Activated naive CD4-positive, alpha-beta T cell treated with anti-CD3 and anti-CD28 coated beads, Interleukin-2, amount 50 U/mL, for 24 hours (primary cell): ENCODE data around the gene CD300LB.

Experiments
- H3K27ac Mint-ChIP-seq: one replicate; pipeline ENCODE4 v1.8.0; 2021; ENCODE audit warnings: mild to moderate bottlenecking, mixed read lengths
- H3K27me3 Mint-ChIP-seq: one replicate; pipeline ENCODE4 v1.8.0; 2021; ENCODE audit warnings: mixed read lengths
- H3K36me3 Mint-ChIP-seq: one replicate; pipeline ENCODE4 v1.8.0; 2021; ENCODE audit warnings: mixed read lengths
- H3K4me1 Mint-ChIP-seq: one replicate; pipeline ENCODE4 v1.8.0; 2021; ENCODE audit warnings: mixed read lengths
- H3K4me3 Mint-ChIP-seq: one replicate; pipeline ENCODE4 v1.8.0; 2021; ENCODE audit warnings: mild to moderate bottlenecking, mixed read lengths
- H3K9me3 Mint-ChIP-seq: one replicate; pipeline ENCODE4 v1.8.0; 2021; ENCODE audit warnings: mixed read lengths

The CD300LB gene

DNA sequence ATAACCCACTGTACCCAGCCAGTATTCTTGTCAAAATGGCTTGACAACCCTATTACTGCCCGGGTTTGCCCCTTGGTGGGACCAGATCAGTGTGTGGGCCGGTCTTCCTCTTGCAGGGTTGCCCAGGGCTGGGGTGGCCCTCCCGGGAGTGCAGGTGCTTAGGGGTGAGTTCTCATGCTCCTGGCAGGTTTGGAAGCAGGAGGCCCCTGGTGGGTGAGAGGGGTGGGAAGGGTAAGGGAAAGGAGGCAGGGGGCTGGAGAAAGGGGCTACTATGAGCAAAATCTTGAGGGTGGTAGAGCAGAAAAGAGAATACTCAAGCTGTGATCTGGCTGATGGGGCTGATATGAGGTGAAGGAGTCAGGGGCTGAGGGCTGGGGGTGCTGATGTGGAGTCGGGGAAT is 58.4 kb downstream of the CD300LB start:
- Mint-ChIP-seq H3K4me3 (no peak overlapping the region), H3K27ac (no peak overlapping the region), H3K4me1 (peaks cover 46% of the 10 kb centered on the region), H3K36me3 (peaks cover 7% of the 10 kb centered on the region), H3K9me3 (no peaks in the 10 kb centered on the region), H3K27me3 (no peaks in the 10 kb centered on the region)

DNA sequence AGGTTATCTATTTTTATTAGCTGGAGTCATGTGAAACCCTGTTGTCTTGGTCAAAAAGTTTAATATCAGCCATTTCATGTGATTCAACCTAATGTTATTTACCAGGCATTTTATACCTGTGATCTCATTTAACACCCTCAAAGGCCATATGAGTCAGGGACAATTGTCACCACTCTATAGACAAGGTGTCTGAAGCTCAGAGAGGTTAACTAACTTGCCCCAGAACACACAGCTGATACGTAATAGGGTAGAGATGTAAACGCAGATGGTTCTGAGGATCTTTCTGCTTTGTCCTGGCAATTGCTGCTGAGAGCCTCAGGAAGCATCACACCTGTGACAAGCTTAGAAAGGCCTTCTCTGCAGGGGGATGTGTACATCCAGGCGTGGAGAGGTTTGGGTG is 59.9 kb downstream of the CD300LB start:
- Mint-ChIP-seq H3K4me3 (peak overlapping the region; percentile 27), H3K27me3 (no peaks in the 10 kb centered on the region), H3K4me1 (peaks cover 41% of the 10 kb centered on the region), H3K27ac (no peak overlapping the region), H3K9me3 (no peaks in the 10 kb centered on the region), H3K36me3 (peaks cover 7% of the 10 kb centered on the region)
